Smooth muscle cell (in vitro differentiated cells): ENCODE measurements around the gene CWC25. TPM values are rescaled to one million over a fixed set of nuclear protein-coding genes. Genes with fewer than 3 reads are reported as not detected.

Experiments used
- DNase-seq: peaks from one replicate; lab custom pipeline; 2025; ENCODE audit not compliant: unreplicated experiment; lab: John Stamatoyannopoulos, UW
- H2AFZ ChIP-seq: fragments of 200-600 bp; sonication (generic); 2 replicates; pipeline ENCODE4 v1.6.0; 2016; ENCODE audit warnings: antibody characterized with exemption, low read depth, mild to moderate bottlenecking
- H3F3A ChIP-seq: fragments of 200-600 bp; sonication (generic); 2 replicates; pipeline ENCODE4 v1.6.0; 2017; ENCODE audit warnings: antibody characterized with exemption, low read depth
- H3K27ac ChIP-seq: fragments of 200-600 bp; sonication (generic); 2 replicates; pipeline ENCODE4 v1.5.1; 2016; ENCODE audit warnings: low read depth, mild to moderate bottlenecking
- H3K27me3 ChIP-seq: fragments of 200-600 bp; sonication (generic); 2 replicates; pipeline ENCODE4 v1.6.1; 2016; ENCODE audit warnings: low read depth, mild to moderate bottlenecking
- H3K36me3 ChIP-seq: fragments of 200-600 bp; sonication (generic); 2 replicates; pipeline ENCODE4 v1.5.1; 2016; ENCODE audit warnings: low read depth
- H3K4me1 ChIP-seq: fragments of 200-600 bp; sonication (generic); 2 replicates; pipeline ENCODE4 v1.5.1; 2016; ENCODE audit warnings: low read depth
- H3K4me2 ChIP-seq: fragments of 200-600 bp; sonication (generic); 2 replicates; pipeline ENCODE4 v1.6.0; 2016; ENCODE audit warnings: mild to moderate bottlenecking
- H3K4me3 ChIP-seq: fragments of 200-600 bp; sonication (generic); 2 replicates; pipeline ENCODE4 v1.5.1; 2016; ENCODE audit warnings: mild to moderate bottlenecking
- H3K79me2 ChIP-seq: fragments of 200-600 bp; sonication (generic); 2 replicates; pipeline ENCODE4 v1.6.0; 2016; ENCODE audit warnings: low read depth, mild to moderate bottlenecking
- H3K9ac ChIP-seq: fragments of 200-600 bp; sonication (generic); 2 replicates; pipeline ENCODE4 v1.6.0; 2016; ENCODE audit warnings: low read depth
- H3K9me3 ChIP-seq: fragments of 200-600 bp; sonication (generic); replicated peaks from 2 replicates; pipeline ENCODE4 v1.5.1; 2016; ENCODE audit warnings: low read depth
- H4K20me1 ChIP-seq: fragments of 200-600 bp; sonication (generic); 2 replicates; pipeline ENCODE4 v1.6.0; 2016; ENCODE audit warnings: low read depth
- WGBS: methylation state at CpG from one replicate; pipeline ENCODE4 v1.1.7; 2016; ENCODE audit warnings: low lambda C conversion rate; 5-methylcytosine and 5-hydroxymethylcytosine counted together
- polyA plus RNA-seq: library from polyadenylated mRNA; unstranded; fragments of >200 nt; fragmentation: Nextera tagmentation; extraction: Ambion mirVana; gene quantifications from 2 replicates; pipeline ENCODE4 v1.2.1, GENCODE V29; 2016
- total RNA-seq: library from RNA; depleted of rRNA; stranded (reverse); fragments of >200 nt; gene quantifications from 2 replicates; pipeline ENCODE4 v1.2.3, GENCODE V29; 2014
- TF ChIP-seq, protein P1 (sequence below): fragments of 200-600 bp; sonication (generic); IDR thresholded peaks from 2 replicates; pipeline ENCODE4 v1.5.1; 2017; ENCODE audit warnings: borderline replicate concordance, mild to moderate bottlenecking, antibody characterized with exemption; ENCODE audit not compliant: insufficient read depth, poor library complexity, severe bottlenecking

Gene CWC25
- total and polyA plus RNA-seq, 2 experiments from 2014 or later, result 9.2 to 11.0 TPM

DNA sequence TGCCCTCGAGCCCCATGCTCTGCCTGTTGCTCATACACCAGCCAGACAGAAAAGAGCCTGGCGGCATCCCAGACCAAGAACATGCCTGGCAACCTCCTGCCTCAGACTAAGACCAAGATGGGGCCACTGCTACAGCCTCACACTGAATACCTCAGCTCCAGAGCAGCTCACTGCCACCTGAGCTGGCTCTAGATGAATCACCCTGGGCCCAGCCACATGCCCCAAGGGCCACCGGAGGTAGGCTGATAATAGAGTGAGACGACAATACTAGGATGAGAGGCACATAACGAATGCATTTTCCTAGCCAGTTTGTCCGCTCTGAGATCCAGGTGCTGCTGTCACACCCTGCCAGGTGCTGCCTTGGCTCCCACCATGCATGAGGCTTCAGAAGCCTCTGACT lies 38.7 kb downstream of the CWC25 start:
- peaks cover 31% of the 10 kb centered on the region for H3K79me2 ChIP-seq
- no peaks in the 10 kb centered on the region for H3K27me3 ChIP-seq
- H3K9me3 ChIP-seq, result no peaks in the 10 kb centered on the region
- peaks cover 61% of the 10 kb centered on the region for H4K20me1 ChIP-seq
- no peaks in the 10 kb centered on the region for H3F3A ChIP-seq
- H3K27ac ChIP-seq, result peak overlapping the region; percentile 32
- peaks cover 3% of the 10 kb centered on the region for H3K36me3 ChIP-seq
- no peak overlapping the region for H3K9ac ChIP-seq
- peaks cover 8% of the 10 kb centered on the region for H3K4me1 ChIP-seq
- no peak overlapping the region for H3K4me2 ChIP-seq
- TF ChIP-seq, protein P1, sequence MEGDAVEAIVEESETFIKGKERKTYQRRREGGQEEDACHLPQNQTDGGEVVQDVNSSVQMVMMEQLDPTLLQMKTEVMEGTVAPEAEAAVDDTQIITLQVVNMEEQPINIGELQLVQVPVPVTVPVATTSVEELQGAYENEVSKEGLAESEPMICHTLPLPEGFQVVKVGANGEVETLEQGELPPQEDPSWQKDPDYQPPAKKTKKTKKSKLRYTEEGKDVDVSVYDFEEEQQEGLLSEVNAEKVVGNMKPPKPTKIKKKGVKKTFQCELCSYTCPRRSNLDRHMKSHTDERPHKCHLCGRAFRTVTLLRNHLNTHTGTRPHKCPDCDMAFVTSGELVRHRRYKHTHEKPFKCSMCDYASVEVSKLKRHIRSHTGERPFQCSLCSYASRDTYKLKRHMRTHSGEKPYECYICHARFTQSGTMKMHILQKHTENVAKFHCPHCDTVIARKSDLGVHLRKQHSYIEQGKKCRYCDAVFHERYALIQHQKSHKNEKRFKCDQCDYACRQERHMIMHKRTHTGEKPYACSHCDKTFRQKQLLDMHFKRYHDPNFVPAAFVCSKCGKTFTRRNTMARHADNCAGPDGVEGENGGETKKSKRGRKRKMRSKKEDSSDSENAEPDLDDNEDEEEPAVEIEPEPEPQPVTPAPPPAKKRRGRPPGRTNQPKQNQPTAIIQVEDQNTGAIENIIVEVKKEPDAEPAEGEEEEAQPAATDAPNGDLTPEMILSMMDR, result no peak
- no peak for DNase-seq
- 84% methylated on average over 6 of the region's 6 CpGs for WGBS
- no peak overlapping the region for H3K4me3 ChIP-seq
- no peak overlapping the region for H2AFZ ChIP-seq

DNA sequence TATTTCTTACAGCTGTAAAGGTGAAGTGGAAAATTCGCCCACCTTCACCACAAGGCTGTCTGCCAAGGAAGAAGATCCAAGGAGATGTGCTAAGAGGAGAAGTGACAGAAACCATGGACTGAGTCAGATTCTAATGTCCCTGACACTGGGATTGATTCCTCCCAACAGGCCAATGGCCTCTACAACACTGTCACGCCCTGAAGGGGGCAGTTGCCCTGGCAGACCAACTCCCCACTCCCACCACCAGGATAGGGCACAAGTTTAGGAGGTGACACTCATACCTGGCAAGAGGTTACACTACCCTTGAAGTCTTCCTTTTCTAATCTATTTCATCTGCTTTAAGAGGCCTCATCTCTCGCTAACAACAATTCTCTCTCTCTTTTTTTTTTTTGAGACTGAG lies 41.9 kb downstream of the CWC25 start:
- Histone ChIP-seq H2AFZ (no peak overlapping the region), H3K4me2 (no peak overlapping the region), H3K27me3 (no peaks in the 10 kb centered on the region), H3K9me3 (no peaks in the 10 kb centered on the region), H3K4me1 (no peaks in the 10 kb centered on the region), H4K20me1 (peaks cover 30% of the 10 kb centered on the region), H3F3A (no peaks in the 10 kb centered on the region), H3K36me3 (peaks cover 3% of the 10 kb centered on the region), H3K27ac (no peak overlapping the region), H3K79me2 (peaks cover 1% of the 10 kb centered on the region), H3K9ac (no peak overlapping the region), H3K4me3 (no peak overlapping the region)
- WGBS, result 97% methylated on average over 3 of the region's 3 CpGs
- TF ChIP-seq, protein P1, result no peak
- no peak for DNase-seq

DNA sequence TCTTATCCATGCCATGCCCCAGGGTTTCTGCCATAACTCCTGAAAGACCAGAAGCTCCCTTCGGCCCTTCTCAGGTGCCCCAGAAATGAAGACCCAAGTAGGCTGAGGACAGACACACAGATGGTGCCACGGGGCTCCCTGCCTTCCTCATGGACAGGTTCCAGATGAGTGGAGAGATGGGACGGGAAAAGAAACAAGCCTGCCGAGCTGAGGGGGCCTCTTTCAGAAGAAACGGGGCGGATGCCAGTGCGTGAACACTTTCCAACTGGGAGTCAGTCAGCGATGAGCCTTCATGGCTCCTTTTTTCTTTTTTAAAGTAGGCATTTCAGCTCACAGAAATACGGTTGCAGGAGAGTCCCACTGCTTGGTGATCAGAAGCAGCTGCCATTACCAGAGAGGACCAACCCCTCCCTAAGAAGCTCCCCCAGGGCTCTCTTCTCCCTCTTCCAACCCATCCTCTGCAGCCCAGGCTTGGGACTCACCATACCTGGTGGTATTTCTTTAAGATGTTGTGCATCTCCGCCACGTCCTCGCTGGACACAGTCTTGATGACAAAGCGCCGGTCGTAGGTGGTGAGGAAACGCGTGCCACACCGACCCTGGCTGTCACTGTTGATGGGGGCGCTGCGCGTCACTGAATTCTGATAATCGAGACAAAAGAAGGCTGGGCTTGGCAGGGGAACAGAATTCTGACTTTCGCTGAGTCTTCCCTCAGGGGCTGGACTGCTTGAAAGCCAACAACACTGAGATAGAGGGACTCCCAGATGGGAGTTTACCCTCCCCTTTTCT lies 45.0 kb downstream of the CWC25 start:
- no peak overlapping the region for H3K9ac ChIP-seq
- H4K20me1 ChIP-seq, result no peaks in the 10 kb centered on the region
- no peaks in the 10 kb centered on the region for H3K9me3 ChIP-seq
- no peak overlapping the region for H3K4me2 ChIP-seq
- no peak overlapping the region for H3K4me3 ChIP-seq
- WGBS, result 96% methylated on average over 23 of the region's 23 CpGs
- no peaks in the 10 kb centered on the region for H3F3A ChIP-seq
- H3K27me3 ChIP-seq, result no peaks in the 10 kb centered on the region
- TF ChIP-seq, protein P1, result no peak
- H2AFZ ChIP-seq, result no peak overlapping the region
- DNase-seq, result no peak
- no peaks in the 10 kb centered on the region for H3K4me1 ChIP-seq
- H3K36me3 ChIP-seq, result peaks cover 20% of the 10 kb centered on the region
- no peaks in the 10 kb centered on the region for H3K79me2 ChIP-seq
- H3K27ac ChIP-seq, result no peak overlapping the region
